HepG2 (cell line): ENCODE measurements around the gene ADCY9. TPM values are rescaled to one million over a fixed set of nuclear protein-coding genes. Genes with fewer than 3 reads are reported as not detected.

Experiments used
- ATAC-seq: fragments of 200-7000 bp; cut with Tn5 transposase; 3 replicates; pipeline ENCODE4 v1.9.1; 2020; ENCODE audit warnings: mild to moderate bottlenecking, moderate library complexity
- BruUV-seq: library from RNA; stranded (reverse); fragments of 400-500 nt; replicated peaks from 2 replicates; lab custom pipeline; 2021; lab: Mats Ljungman, UMichigan
- CTCF ChIA-PET: fragments of 300-600 bp; formaldehyde crosslinking; extraction: SDS; loops from one replicate; lab custom pipeline; 2021; ENCODE audit warnings: low total read pairs, inconsistent platforms, low intra/inter-chr PET ratio; lab: Yijun Ruan, JAX
- POLR2A ChIA-PET: fragments of 350-600 bp; sonication (Branson Sonifier 250); formaldehyde crosslinking; loops from one replicate; lab custom pipeline; 2020; ENCODE audit warnings: antibody characterized with exemption, inconsistent platforms; lab: Yijun Ruan, JAX
- DNase-seq: peaks from one replicate; pipeline ENCODE4 v3.0.0-alpha.2; 2015; ENCODE audit warnings: low spot score
- FAIRE-seq: peaks from 3 replicates; lab custom pipeline; 2011; peaks lifted over from hg19 to GRCh38; lab: Jason Lieb, UNC
- H2AFZ ChIP-seq: one replicate; pipeline ENCODE4 v1.6.1; 2011; ENCODE audit warnings: low read length, inconsistent platforms
- H3K27ac ChIP-seq: fragments of 300-600 bp; 3 replicates; pipeline ENCODE4 v1.8.0; 2011; ENCODE audit warnings: mixed run types, mild to moderate bottlenecking, mixed read lengths, low read length, inconsistent platforms; ENCODE audit not compliant: insufficient read depth; ENCODE audit errors: extremely low read length
- H3K27me3 ChIP-seq, 2 experiments: fragments of 200-600 bp in 1 of 2; 2 replicates in 1 of 2; 3 replicates in 1 of 2; pipeline versions ENCODE4 v1.6.0 to v1.8.0; 2011; ENCODE audit warnings: low read length in 2 of 2, mild to moderate bottlenecking in 2 of 2, moderate library complexity in 2 of 2, inconsistent platforms in 1 of 2; ENCODE audit not compliant: insufficient read depth in 2 of 2, control insufficient read depth in 1 of 2
- H3K36me3 ChIP-seq, 2 experiments: fragments of 200-600 bp in 1 of 2; replicated peaks in 1 of 2; 2 replicates in 1 of 2; 3 replicates in 1 of 2; pipeline versions ENCODE4 v1.5.1 to v1.8.0; 2011; ENCODE audit warnings: low read length in 2 of 2, inconsistent platforms in 1 of 2; ENCODE audit not compliant: insufficient read depth in 2 of 2, control insufficient read depth in 1 of 2
- H3K4me1 ChIP-seq: 2 replicates; pipeline ENCODE4 v1.5.1; 2012; ENCODE audit warnings: low read length, inconsistent platforms; ENCODE audit not compliant: insufficient read depth
- H3K4me2 ChIP-seq: 2 replicates; pipeline ENCODE4 v1.6.0; 2011; ENCODE audit warnings: low read depth, low read length, inconsistent platforms
- H3K4me3 ChIP-seq, 3 experiments: fragments of 200-600 bp in 1 of 3; sonication (generic), shearing (Covaris generic) in 1 of 3; replicated peaks in 1 of 3; 2 replicates each; pipeline ENCODE4 v1.5.1; 2011 to 2016; ENCODE audit warnings: low read length in 3 of 3, inconsistent platforms in 2 of 3, low read depth in 2 of 3, mild to moderate bottlenecking in 2 of 3, control low read depth in 1 of 3, mixed read lengths in 1 of 3; ENCODE audit not compliant: insufficient read depth in 1 of 3
- H3K79me2 ChIP-seq: one replicate; pipeline ENCODE4 v1.6.1; 2011; ENCODE audit warnings: low read length, inconsistent platforms; ENCODE audit not compliant: insufficient read depth
- H3K9ac ChIP-seq: 2 replicates; pipeline ENCODE4 v1.6.0; 2011; ENCODE audit warnings: mild to moderate bottlenecking, low read depth, low read length, inconsistent platforms; ENCODE audit not compliant: insufficient read depth
- H3K9me3 ChIP-seq: 2 replicates; pipeline ENCODE4 v1.5.1; 2012; ENCODE audit warnings: mild to moderate bottlenecking, low read length
- H4K20me1 ChIP-seq: 2 replicates; pipeline ENCODE4 v1.6.0; 2011; ENCODE audit warnings: inconsistent platforms, mild to moderate bottlenecking, low read length, moderate library complexity; ENCODE audit not compliant: insufficient read depth
- ARHGAP35 ChIP-seq: sonication (generic); formaldehyde crosslinking; IDR thresholded peaks from 2 replicates; pipeline ENCODE4 v1.9.0; 2022; ENCODE audit warnings: mild to moderate bottlenecking, inconsistent platforms, moderate library complexity, missing genetic modification reagents, borderline replicate concordance
- ATF7-NPFF ChIP-seq: sonication (generic); formaldehyde crosslinking; IDR thresholded peaks from 2 replicates; pipeline ENCODE4 v1.8.1; 2023; ENCODE audit warnings: mild to moderate bottlenecking, low read depth, missing genetic modification reagents, moderate library complexity
- CHD4 ChIP-seq: fragments of 200-600 bp; sonication (generic); IDR thresholded peaks from 2 replicates; pipeline ENCODE4 v1.7.0; 2017; ENCODE audit warnings: mild to moderate bottlenecking, low read length, borderline replicate concordance
- HOXA3 ChIP-seq: sonication (generic); formaldehyde crosslinking; IDR thresholded peaks from 2 replicates; pipeline ENCODE4 v1.5.0; 2020; ENCODE audit warnings: missing genetic modification reagents
- ZNF143 ChIP-seq: sonication (generic); formaldehyde crosslinking; IDR thresholded peaks from 2 replicates; pipeline ENCODE4 v1.4.0; 2020; ENCODE audit warnings: missing genetic modification reagents
- ZNF296 ChIP-seq: sonication (generic); formaldehyde crosslinking; conservative IDR thresholded peaks from 2 replicates; pipeline ENCODE4 v1.5.0; 2020; ENCODE audit warnings: mild to moderate bottlenecking, missing genetic modification reagents
- ZNF430 ChIP-seq: sonication (generic); formaldehyde crosslinking; IDR thresholded peaks from 2 replicates; pipeline ENCODE4 v1.9.0; 2021; ENCODE audit warnings: mild to moderate bottlenecking, missing genetic modification reagents
- ZNF432 ChIP-seq: sonication (generic); formaldehyde crosslinking; IDR thresholded peaks from 2 replicates; pipeline ENCODE4 v1.5.0; 2020; ENCODE audit warnings: missing genetic modification reagents, mild to moderate bottlenecking, borderline replicate concordance
- ZNF496 ChIP-seq: sonication (generic); formaldehyde crosslinking; IDR thresholded peaks from 2 replicates; pipeline ENCODE4 v1.8.1; 2023; ENCODE audit warnings: mild to moderate bottlenecking, moderate library complexity, missing genetic modification reagents; ENCODE audit not compliant: insufficient replicate concordance
- WGBS: methylation state at CpG from one replicate; pipeline ENCODE4 v1.1.6; 2017; ENCODE audit warnings: low lambda C conversion rate; 5-methylcytosine and 5-hydroxymethylcytosine counted together
- in situ Hi-C: cut with HindIII; loops from 2 replicates; pipeline ENCODE4 v1.10.0; 2017; ENCODE audit warnings: low pct_unique_long_range_greater_than_20kb; ENCODE audit not compliant: extremely low pct_ligation_motif_present
- intact Hi-C: fragments of 100-400 bp; cut with micrococcal nuclease; formaldehyde crosslinking; loops from one replicate; pipeline ENCODE4 v1.10.0; 2022; ENCODE audit not compliant: unreplicated experiment
- polyA plus RNA-seq, 8 experiments: library from polyadenylated mRNA; depleted of rRNA in 3 of 8; stranded (reverse) in 7 of 8; unstranded in 1 of 8; fragments of >200 nt; fragmentation: Illumina TruSeq in 4 of 8; extraction: Trizol in 4 of 8; gene quantifications; 2 replicates each; pipeline versions ENCODE4 v1.2.1 to v1.2.3, GENCODE V29; 2011 to 2016; ENCODE audit warnings: low read depth in 4 of 8, missing spikeins in 1 of 8, mixed read lengths in 1 of 8; ENCODE audit not compliant: insufficient read depth in 1 of 8
- total RNA-seq, 5 experiments: library from RNA; depleted of rRNA; stranded (reverse); fragments of >200 nt; fragmentation: Illumina TruSeq; extraction: Trizol; gene quantifications; 2 replicates each; pipeline ENCODE4 v1.2.3, GENCODE V29; 2016; ENCODE audit warnings: low read depth in 1 of 5
- TF ChIP-seq, protein P1 (sequence below): sonication (generic); formaldehyde crosslinking; IDR thresholded peaks from 2 replicates; pipeline ENCODE4 v1.5.0; 2020; ENCODE audit warnings: missing genetic modification reagents
- TF ChIP-seq, protein P2 (sequence below): sonication (generic); formaldehyde crosslinking; IDR thresholded peaks from 2 replicates; pipeline ENCODE4 v1.5.0; 2020; ENCODE audit warnings: missing genetic modification reagents, mild to moderate bottlenecking, borderline replicate concordance

The ADCY9 gene
- total and polyA plus RNA-seq, 2 of the 13 experiments (the other 11 are each of a cell fraction or from before 2014, with no cell fraction given) = 11.2 to 13.9 TPM

DNA sequence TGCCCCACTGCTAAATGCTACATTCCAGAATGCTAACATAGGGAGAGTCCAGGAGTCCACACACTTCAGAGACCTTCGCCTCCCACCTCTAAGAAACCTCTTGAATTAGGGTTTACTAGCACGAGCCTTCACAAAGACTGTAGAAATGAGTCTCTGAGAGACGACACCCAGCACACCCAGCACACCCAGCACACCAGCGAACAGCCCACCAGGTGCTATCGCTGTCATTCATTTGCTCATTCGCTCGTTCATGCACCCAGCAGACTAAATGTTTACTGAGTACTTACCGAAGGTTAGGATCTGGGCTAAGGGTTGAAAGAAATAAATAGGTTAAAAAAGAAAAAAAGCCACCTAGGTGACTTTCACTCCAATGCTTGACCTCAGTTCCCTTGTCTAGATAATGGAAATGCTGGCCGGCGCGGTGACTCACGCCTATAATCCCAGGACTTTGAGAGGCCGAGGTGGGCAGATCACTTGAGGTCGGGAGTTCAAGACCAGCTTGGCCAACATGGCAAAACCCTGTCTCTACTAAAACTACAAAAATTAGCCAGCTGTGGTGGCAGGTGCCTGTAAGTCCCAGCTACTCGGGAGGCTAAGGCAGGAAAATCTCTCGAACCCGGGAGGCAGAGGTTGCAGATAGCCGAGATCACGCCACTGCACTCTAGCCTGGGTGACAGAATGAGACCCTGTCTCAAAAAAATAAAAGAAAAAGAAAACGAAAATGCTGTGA, 100.8 kb downstream of the ADCY9 start (continued):
- TF ChIP-seq ARHGAP35 (no peak), ZNF496 (no peak), HOXA3 (CRISPR knock-in tag) (no peak; the same call in 1 of the 2 replicates), ATF7-NPFF (CRISPR knock-in tag) (no peak), ZNF143 (CRISPR knock-in tag) (no peak), CHD4 (peak; percentile 94; the same call in 1 of the 2 replicates), ZNF430 (CRISPR knock-in tag) (no peak)
- TF ChIP-seq, protein P1, sequence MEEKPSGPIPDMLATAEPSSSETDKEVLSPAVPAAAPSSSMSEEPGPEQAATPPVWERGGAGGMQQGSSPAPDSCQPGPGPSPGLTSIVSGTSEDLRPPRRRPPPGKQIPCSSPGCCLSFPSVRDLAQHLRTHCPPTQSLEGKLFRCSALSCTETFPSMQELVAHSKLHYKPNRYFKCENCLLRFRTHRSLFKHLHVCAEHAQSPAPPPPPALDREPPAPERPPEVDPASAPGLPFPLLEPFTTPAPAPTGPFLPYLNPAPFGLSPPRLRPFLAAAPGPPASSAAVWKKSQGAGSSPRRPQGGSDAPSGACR (CRISPR knock-in tag) = 0 out of 2 replicates have a peak, but pooled peaks have one; percentile 19
- TF ChIP-seq, all 625 proteins: peak for 94

DNA sequence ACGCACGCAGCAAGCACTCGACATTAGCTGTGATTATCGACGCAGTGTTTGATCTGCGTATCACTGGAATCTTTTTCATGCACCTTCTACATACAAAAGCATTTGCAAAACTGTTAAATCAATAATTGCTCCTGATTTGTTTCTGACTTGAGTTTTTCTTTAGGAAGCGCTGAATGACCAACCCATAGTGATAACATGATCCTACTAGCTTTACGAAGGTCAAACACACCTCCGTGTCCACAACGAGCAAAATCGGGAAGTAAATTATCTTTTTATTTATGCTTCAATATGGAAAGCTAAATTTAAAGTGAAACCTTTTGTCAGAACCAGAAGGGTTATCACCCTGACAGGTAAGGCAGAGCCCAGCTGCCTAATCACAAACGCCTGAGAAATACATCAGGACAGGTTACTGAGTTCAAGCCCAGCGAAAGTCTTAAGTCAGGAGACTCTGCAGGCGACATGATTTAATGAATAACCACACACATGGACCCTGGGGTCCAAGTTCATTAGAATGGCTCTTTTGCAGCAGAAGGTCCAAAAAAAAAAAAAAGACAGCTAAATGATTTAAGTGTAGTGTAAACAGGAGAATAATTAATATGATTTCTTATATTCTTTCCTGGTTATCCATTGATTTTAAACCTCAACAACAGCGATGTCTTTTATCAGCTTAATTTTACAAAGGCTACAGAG, 104.2 kb downstream of the ADCY9 start:
- CTCF ChIA-PET = no interaction called here
- Histone ChIP-seq H3K36me3 (peaks cover 3% of the 10 kb centered on the region in 2 experiments; a peak in 3 of 5 replicates), H3K4me1 (peaks cover 64% of the 10 kb centered on the region), H3K27me3 (no peaks in the 10 kb centered on the region), H2AFZ (no peak overlapping the region), H3K9ac (peak overlapping the region; percentile 25), H3K79me2 (peaks cover 7% of the 10 kb centered on the region), H3K27ac (peak overlapping the region; percentile 84), H3K4me2 (peak overlapping the region; percentile 69), H3K9me3 (no peaks in the 10 kb centered on the region), H4K20me1 (no peaks in the 10 kb centered on the region), H3K4me3 (peak overlapping the region; percentile 10 to 58 (median 35); a peak in 4 of 6 replicates)
- no TSS peak for BruUV-seq
- in situ Hi-C loops = no loop called here
- intact Hi-C loops = loop anchor here (10.0 kb wide), 1 partner anchor 233 kb away; the partner anchor contains the start of gene SRL
- DNase-seq = peak; percentile 55
- POLR2A ChIA-PET = interaction anchor here (0.6 to 2.0 kb wide), 6 partner anchors 9 to 242 kb away, joined by 3 to 11 read pairs (median 4); partner anchors contain the start of gene ADCY9
- 9% methylated on average over 13 of the region's 15 CpGs for WGBS
- peak; percentile 27 for ATAC-seq
- FAIRE-seq = peak; percentile 81
- TF ChIP-seq ZNF296 (CRISPR knock-in tag) = no peak
- TF ChIP-seq, protein P2, sequence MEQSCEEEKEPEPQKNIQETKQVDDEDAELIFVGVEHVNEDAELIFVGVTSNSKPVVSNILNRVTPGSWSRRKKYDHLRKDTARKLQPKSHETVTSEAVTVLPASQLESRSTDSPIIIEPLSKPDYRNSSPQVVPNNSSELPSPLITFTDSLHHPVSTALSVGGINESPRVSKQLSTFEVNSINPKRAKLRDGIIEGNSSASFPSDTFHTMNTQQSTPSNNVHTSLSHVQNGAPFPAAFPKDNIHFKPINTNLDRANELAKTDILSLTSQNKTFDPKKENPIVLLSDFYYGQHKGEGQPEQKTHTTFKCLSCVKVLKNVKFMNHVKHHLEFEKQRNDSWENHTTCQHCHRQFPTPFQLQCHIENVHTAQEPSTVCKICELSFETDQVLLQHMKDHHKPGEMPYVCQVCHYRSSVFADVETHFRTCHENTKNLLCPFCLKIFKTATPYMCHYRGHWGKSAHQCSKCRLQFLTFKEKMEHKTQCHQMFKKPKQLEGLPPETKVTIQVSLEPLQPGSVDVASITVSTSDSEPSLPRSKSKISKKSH (CRISPR knock-in tag) = no peak
- no peak for TF ChIP-seq ZNF432 (CRISPR knock-in tag)
